ENCODE data around the gene EXOC2. TPM values are rescaled to one million over a fixed set of nuclear protein-coding genes. Genes with fewer than 3 reads are reported as not detected.

Gene EXOC2
- total and polyA plus RNA-seq, 2 donors, result 12.1 to 22.1 TPM

DNA sequence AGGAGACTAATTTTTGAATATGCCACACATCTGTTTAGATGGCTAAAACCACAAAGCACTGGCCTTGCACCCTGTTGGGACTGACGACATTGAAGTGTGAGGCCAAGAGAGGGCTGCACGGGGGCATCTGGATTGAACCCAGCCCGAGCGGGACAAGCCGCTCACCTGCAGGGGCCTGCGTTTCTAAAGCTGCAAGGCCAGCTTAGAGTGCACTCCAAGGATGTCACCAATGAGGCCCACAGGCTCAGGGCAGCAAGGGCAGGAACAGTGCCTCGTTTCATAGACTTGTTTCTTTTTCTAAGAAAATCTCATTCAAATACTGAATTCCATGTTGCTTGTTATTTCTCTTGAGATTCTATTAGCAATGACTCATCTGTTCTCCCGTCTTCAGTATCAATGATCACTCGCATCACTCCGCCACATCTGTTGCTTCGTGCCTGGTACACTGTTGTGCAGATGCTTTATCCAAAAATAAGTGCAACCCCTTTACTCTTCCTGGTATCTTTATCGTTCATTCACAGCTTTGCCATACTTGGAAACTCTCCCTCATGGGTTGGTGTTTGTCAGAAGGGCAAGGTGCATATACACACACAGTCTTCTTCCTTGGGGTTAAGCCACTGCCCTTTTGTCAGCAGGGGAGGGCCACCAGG, 181.3 kb downstream of the EXOC2 start:
- Histone ChIP-seq H3K27ac (ENCODE audit: low read depth in 1 of 2, low read length in 1 of 2) (no peak overlapping the region), H3K4me3 (ENCODE audit: low read length in 2 of 2) (no peak overlapping the region), H3K4me1 (ENCODE audit: control insufficient read depth in 2 of 2, insufficient read depth in 2 of 2, low read length in 2 of 2) (peaks cover 2 to 7% of the 10 kb centered on the region in 2 donors), H3K27me3 (ENCODE audit: control insufficient read depth in 2 of 2, insufficient read depth in 1 of 2, low read length in 1 of 2) (no peaks in the 10 kb centered on the region), H3K9me3 (ENCODE audit: control insufficient read depth in 2 of 2, insufficient read depth in 1 of 2, low read length in 1 of 2) (no peaks in the 10 kb centered on the region), H3K36me3 (ENCODE audit: control insufficient read depth in 2 of 2, insufficient read depth in 2 of 2, low read length in 1 of 2) (no peaks in the 10 kb centered on the region)
- no peak for DNase-seq (ENCODE audit: low read depth in 6 of 9, low spot score in 9 of 9)
- WGBS, result 97% methylated on average over 12 of the region's 12 CpGs

DNA sequence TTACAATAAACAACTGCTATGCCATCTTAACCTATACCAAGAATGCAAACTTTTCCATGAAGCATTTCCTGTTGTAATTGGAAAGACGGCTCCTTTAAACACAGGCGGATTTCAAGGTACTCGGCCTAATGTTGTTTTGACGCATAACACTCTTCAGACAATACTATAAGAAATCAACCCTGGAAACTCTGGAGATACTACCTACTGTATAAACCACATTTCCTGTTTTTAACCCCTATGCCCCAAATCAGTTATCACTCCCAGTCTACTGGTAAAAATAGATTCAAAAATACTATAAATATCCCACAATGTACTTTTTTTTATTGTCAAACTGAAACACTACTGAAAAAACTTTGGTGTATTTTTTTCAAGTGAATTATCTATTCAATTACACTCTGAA, 183.3 kb downstream of the EXOC2 start:
- peaks cover 2 to 6% of the 10 kb centered on the region in 2 donors for H3K4me1 ChIP-seq (ENCODE audit: control insufficient read depth in 2 of 2, insufficient read depth in 2 of 2, low read length in 2 of 2)
- 16% methylated on average over 4 of the region's 4 CpGs for WGBS
- no peaks in the 10 kb centered on the region for H3K9me3 ChIP-seq (ENCODE audit: control insufficient read depth in 2 of 2, insufficient read depth in 1 of 2, low read length in 1 of 2)
- no peaks in the 10 kb centered on the region for H3K27me3 ChIP-seq (ENCODE audit: control insufficient read depth in 2 of 2, insufficient read depth in 1 of 2, low read length in 1 of 2)
- peak in 2 of 9 donors; percentile 14 to 46 for DNase-seq (ENCODE audit: low read depth in 6 of 9, low spot score in 9 of 9)
- H3K4me3 ChIP-seq (ENCODE audit: low read length in 2 of 2), result no peak overlapping the region
- H3K36me3 ChIP-seq (ENCODE audit: control insufficient read depth in 2 of 2, insufficient read depth in 2 of 2, low read length in 1 of 2), result peaks cover 0 to 4% of the 10 kb centered on the region in 2 donors
- no peak overlapping the region for H3K27ac ChIP-seq (ENCODE audit: low read depth in 1 of 2, low read length in 1 of 2)

DNA sequence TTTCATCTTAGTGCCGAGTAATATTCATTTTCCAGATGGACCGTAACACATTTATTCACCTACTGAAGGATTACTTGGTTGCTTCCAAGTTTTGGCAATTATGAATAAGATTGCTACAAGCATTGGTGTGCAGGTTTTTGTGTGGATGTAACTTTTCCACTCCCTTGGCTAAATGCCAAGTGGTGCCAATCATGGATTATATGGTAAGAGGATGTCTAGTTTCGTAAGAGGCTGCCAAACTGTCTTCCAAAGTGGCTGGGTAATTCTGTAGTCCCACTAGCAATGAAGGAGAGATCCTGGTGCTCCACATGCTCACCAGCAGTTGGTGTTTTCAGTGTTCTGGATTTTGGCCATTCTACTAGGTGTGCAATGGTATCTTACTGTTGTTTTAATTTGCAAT, 184.3 kb downstream of the EXOC2 start:
- 82% methylated on average over 3 of the region's 3 CpGs for WGBS
- Histone ChIP-seq H3K27me3 (ENCODE audit: control insufficient read depth in 2 of 2, insufficient read depth in 1 of 2, low read length in 1 of 2) (no peaks in the 10 kb centered on the region), H3K36me3 (ENCODE audit: control insufficient read depth in 2 of 2, insufficient read depth in 2 of 2, low read length in 1 of 2) (peaks cover 3 to 8% of the 10 kb centered on the region in 2 donors), H3K27ac (ENCODE audit: low read depth in 1 of 2, low read length in 1 of 2) (no peak overlapping the region), H3K4me3 (ENCODE audit: low read length in 2 of 2) (no peak overlapping the region), H3K4me1 (ENCODE audit: control insufficient read depth in 2 of 2, insufficient read depth in 2 of 2, low read length in 2 of 2) (peaks cover 0 to 2% of the 10 kb centered on the region in 2 donors), H3K9me3 (ENCODE audit: control insufficient read depth in 2 of 2, insufficient read depth in 1 of 2, low read length in 1 of 2) (no peaks in the 10 kb centered on the region)
- DNase-seq (ENCODE audit: low read depth in 6 of 9, low spot score in 9 of 9), result no peak

- Histone ChIP-seq H3K27me3 (ENCODE audit: control insufficient read depth in 2 of 2, insufficient read depth in 1 of 2, low read length in 1 of 2) (no peaks in the 10 kb centered on the region), H3K27ac (ENCODE audit: low read depth in 1 of 2, low read length in 1 of 2) (no peak overlapping the region), H3K9me3 (ENCODE audit: control insufficient read depth in 2 of 2, insufficient read depth in 1 of 2, low read length in 1 of 2) (no peaks in the 10 kb centered on the region), H3K4me3 (ENCODE audit: low read length in 2 of 2) (no peak overlapping the region), H3K36me3 (ENCODE audit: control insufficient read depth in 2 of 2, insufficient read depth in 2 of 2, low read length in 1 of 2) (peaks cover 3 to 8% of the 10 kb centered on the region in 2 donors), H3K4me1 (ENCODE audit: control insufficient read depth in 2 of 2, insufficient read depth in 2 of 2, low read length in 2 of 2) (peaks cover 0 to 2% of the 10 kb centered on the region in 2 donors)
- 95% methylated on average over 9 of the region's 9 CpGs for WGBS
- no peak for DNase-seq (ENCODE audit: low read depth in 6 of 9, low spot score in 9 of 9)
Measured at GRCh38 chr6:508006-508405, 184.9 kb downstream of the EXOC2 start.

GRCh38 chr6:506920-507622, 185.9 kb downstream of the EXOC2 start:
- Histone ChIP-seq H3K4me3 (ENCODE audit: low read length in 2 of 2) (no peak overlapping the region), H3K27me3 (ENCODE audit: control insufficient read depth in 2 of 2, insufficient read depth in 1 of 2, low read length in 1 of 2) (no peaks in the 10 kb centered on the region), H3K4me1 (ENCODE audit: control insufficient read depth in 2 of 2, insufficient read depth in 2 of 2, low read length in 2 of 2) (peaks cover 0 to 5% of the 10 kb centered on the region in 2 donors), H3K27ac (ENCODE audit: low read depth in 1 of 2, low read length in 1 of 2) (no peak overlapping the region), H3K36me3 (ENCODE audit: control insufficient read depth in 2 of 2, insufficient read depth in 2 of 2, low read length in 1 of 2) (peaks cover 3 to 8% of the 10 kb centered on the region in 2 donors), H3K9me3 (ENCODE audit: control insufficient read depth in 2 of 2, insufficient read depth in 1 of 2, low read length in 1 of 2) (no peaks in the 10 kb centered on the region)
- DNase-seq (ENCODE audit: low read depth in 6 of 9, low spot score in 9 of 9), result no peak
- 90% methylated on average over 1 of the region's 1 CpG for WGBS

DNA sequence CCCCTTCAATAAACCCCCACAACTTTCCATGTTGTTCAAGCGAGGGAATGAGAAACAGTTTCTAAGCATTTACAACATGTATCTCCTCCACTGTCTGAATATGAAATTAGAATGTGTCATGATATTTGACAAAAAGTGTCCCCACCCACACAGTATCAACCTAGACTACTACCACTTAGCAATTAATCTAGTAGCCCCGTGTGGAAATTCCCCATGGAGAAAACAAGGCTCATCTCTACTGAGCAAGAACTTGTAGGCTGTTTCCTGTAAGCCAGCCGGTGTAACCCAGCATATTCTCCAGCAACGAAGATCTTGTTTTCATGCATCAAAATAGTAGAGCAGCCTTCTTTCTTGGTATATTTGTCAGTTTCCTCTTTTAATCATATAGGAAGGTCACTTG, 186.4 kb downstream of the EXOC2 start:
- DNase-seq (ENCODE audit: low read depth in 6 of 9, low spot score in 9 of 9), result no peak
- Histone ChIP-seq H3K27me3 (ENCODE audit: control insufficient read depth in 2 of 2, insufficient read depth in 1 of 2, low read length in 1 of 2) (no peaks in the 10 kb centered on the region), H3K9me3 (ENCODE audit: control insufficient read depth in 2 of 2, insufficient read depth in 1 of 2, low read length in 1 of 2) (peaks cover 0 to 3% of the 10 kb centered on the region in 2 donors), H3K36me3 (ENCODE audit: control insufficient read depth in 2 of 2, insufficient read depth in 2 of 2, low read length in 1 of 2) (peaks cover 3 to 8% of the 10 kb centered on the region in 2 donors), H3K4me1 (ENCODE audit: control insufficient read depth in 2 of 2, insufficient read depth in 2 of 2, low read length in 2 of 2) (peaks cover 2 to 8% of the 10 kb centered on the region in 2 donors), H3K27ac (ENCODE audit: low read depth in 1 of 2, low read length in 1 of 2) (no peak overlapping the region), H3K4me3 (ENCODE audit: low read length in 2 of 2) (no peak overlapping the region)
- WGBS, result 87% methylated on average over 4 of the region's 4 CpGs

GRCh38 chr6:505374-505773, 187.6 kb downstream of the EXOC2 start:
- H3K9me3 ChIP-seq (ENCODE audit: control insufficient read depth in 2 of 2, insufficient read depth in 1 of 2, low read length in 1 of 2), result peaks cover 0 to 3% of the 10 kb centered on the region in 2 donors
- no peaks in the 10 kb centered on the region for H3K27me3 ChIP-seq (ENCODE audit: control insufficient read depth in 2 of 2, insufficient read depth in 1 of 2, low read length in 1 of 2)
- peaks cover 2 to 6% of the 10 kb centered on the region in 2 donors for H3K4me1 ChIP-seq (ENCODE audit: control insufficient read depth in 2 of 2, insufficient read depth in 2 of 2, low read length in 2 of 2)
- WGBS, result 97% methylated on average over 10 of the region's 10 CpGs
- H3K4me3 ChIP-seq (ENCODE audit: low read length in 2 of 2), result no peak overlapping the region
- DNase-seq (ENCODE audit: low read depth in 6 of 9, low spot score in 9 of 9), result no peak
- H3K27ac ChIP-seq (ENCODE audit: low read depth in 1 of 2, low read length in 1 of 2), result no peak overlapping the region
- peaks cover 3 to 8% of the 10 kb centered on the region in 2 donors for H3K36me3 ChIP-seq (ENCODE audit: control insufficient read depth in 2 of 2, insufficient read depth in 2 of 2, low read length in 1 of 2)

- no peak for DNase-seq (ENCODE audit: low read depth in 6 of 9, low spot score in 9 of 9)
- 97% methylated on average over 8 of the region's 8 CpGs for WGBS
- no peak overlapping the region for H3K4me3 ChIP-seq (ENCODE audit: low read length in 2 of 2)
- peaks cover 3 to 8% of the 10 kb centered on the region in 2 donors for H3K36me3 ChIP-seq (ENCODE audit: control insufficient read depth in 2 of 2, insufficient read depth in 2 of 2, low read length in 1 of 2)
- peaks cover 0 to 3% of the 10 kb centered on the region in 2 donors for H3K9me3 ChIP-seq (ENCODE audit: control insufficient read depth in 2 of 2, insufficient read depth in 1 of 2, low read length in 1 of 2)
- H3K27ac ChIP-seq (ENCODE audit: low read depth in 1 of 2, low read length in 1 of 2), result no peak overlapping the region
- peaks cover 2 to 8% of the 10 kb centered on the region in 2 donors for H3K4me1 ChIP-seq (ENCODE audit: control insufficient read depth in 2 of 2, insufficient read depth in 2 of 2, low read length in 2 of 2)
- no peaks in the 10 kb centered on the region for H3K27me3 ChIP-seq (ENCODE audit: control insufficient read depth in 2 of 2, insufficient read depth in 1 of 2, low read length in 1 of 2)
Measured at GRCh38 chr6:504446-504980, 188.4 kb downstream of the EXOC2 start.

All from thymus (tissue), 11 donors.